Stomach smooth muscle (tissue), 2 donors: ENCODE results near the gene C15orf62.

ENCODE experiments used
- H3K27ac ChIP-seq: one replicate; pipeline ENCODE4 v1.7.0; 2013; ENCODE audit warnings: mild to moderate bottlenecking, low read length, inconsistent platforms
- H3K27me3 ChIP-seq, 2 donors: one replicate each; pipeline ENCODE4 v1.7.0; 2013; ENCODE audit warnings: low read length in 2 of 2; ENCODE audit not compliant: insufficient read depth in 2 of 2, control insufficient read depth in 1 of 2
- H3K36me3 ChIP-seq, 2 donors: one replicate each; pipeline ENCODE4 v1.7.0; 2013; ENCODE audit warnings: low read length in 2 of 2; ENCODE audit not compliant: control insufficient read depth in 2 of 2, insufficient read depth in 2 of 2
- H3K4me1 ChIP-seq: one replicate; pipeline ENCODE4 v1.7.0; 2013; ENCODE audit warnings: low read length; ENCODE audit not compliant: control insufficient read depth, insufficient read depth
- H3K4me3 ChIP-seq, 2 donors: one replicate each; pipeline ENCODE4 v1.7.0; 2013; ENCODE audit warnings: low read length in 2 of 2
- H3K9ac ChIP-seq, 2 donors: one replicate each; pipeline ENCODE4 v1.7.0; 2013; ENCODE audit warnings: low read length in 2 of 2, mild to moderate bottlenecking in 1 of 2
- H3K9me3 ChIP-seq, 2 donors: one replicate each; pipeline ENCODE4 v1.7.0; 2013; ENCODE audit warnings: low read length in 2 of 2; ENCODE audit not compliant: control insufficient read depth in 2 of 2
- donor health status: healthy.
- donor health status: Pancreatic carcinoma.

The C15orf62 gene

GRCh38 chr15:40768521-40769273, 1.1 kb upstream of the C15orf62 start:
- Histone ChIP-seq H3K36me3 (peaks cover 10% of the 10 kb centered on the region in 2 donors), H3K4me3 (no peak overlapping the region), H3K27me3 (no peaks in the 10 kb centered on the region), H3K9me3 (no peaks in the 10 kb centered on the region), H3K4me1 (peaks cover 20% of the 10 kb centered on the region), H3K27ac (no peak overlapping the region), H3K9ac (no peak overlapping the region)

- H3K9ac ChIP-seq = no peak overlapping the region
- no peak overlapping the region for H3K4me3 ChIP-seq
- H3K36me3 ChIP-seq = peaks cover 23 to 25% of the 10 kb centered on the region in 2 donors
- H3K27me3 ChIP-seq = no peaks in the 10 kb centered on the region
- H3K9me3 ChIP-seq = no peaks in the 10 kb centered on the region
- H3K27ac ChIP-seq = no peak overlapping the region
- H3K4me1 ChIP-seq = peaks cover 8% of the 10 kb centered on the region
Observed at GRCh38 chr15:40770147-40770721, 454 bp downstream of the C15orf62 start.

GRCh38 chr15:40771242-40771641, 1.5 kb downstream of the C15orf62 start:
- peaks cover 8% of the 10 kb centered on the region for H3K4me1 ChIP-seq
- peaks cover 32 to 33% of the 10 kb centered on the region in 2 donors for H3K36me3 ChIP-seq
- no peaks in the 10 kb centered on the region for H3K9me3 ChIP-seq
- no peaks in the 10 kb centered on the region for H3K27me3 ChIP-seq
- no peak overlapping the region for H3K4me3 ChIP-seq
- no peak overlapping the region for H3K27ac ChIP-seq
- no peak overlapping the region for H3K9ac ChIP-seq

GRCh38 chr15:40772014-40772413, 2.2 kb downstream of the C15orf62 start:
- H3K4me1 ChIP-seq = peaks cover 8% of the 10 kb centered on the region
- H3K9ac ChIP-seq = no peak overlapping the region
- H3K27me3 ChIP-seq = no peaks in the 10 kb centered on the region
- no peak overlapping the region for H3K27ac ChIP-seq
- H3K9me3 ChIP-seq = no peaks in the 10 kb centered on the region
- H3K4me3 ChIP-seq = no peak overlapping the region
- H3K36me3 ChIP-seq = peaks cover 39 to 40% of the 10 kb centered on the region in 2 donors

GRCh38 chr15:40773496-40773895, 3.7 kb downstream of the C15orf62 start:
- Histone ChIP-seq H3K9me3 (no peaks in the 10 kb centered on the region), H3K27ac (no peak overlapping the region), H3K4me3 (no peak overlapping the region), H3K27me3 (no peaks in the 10 kb centered on the region), H3K4me1 (peaks cover 8% of the 10 kb centered on the region), H3K9ac (no peak overlapping the region), H3K36me3 (peaks cover 41 to 44% of the 10 kb centered on the region in 2 donors)

- Histone ChIP-seq H3K27ac (no peak overlapping the region), H3K4me1 (peaks cover 7% of the 10 kb centered on the region), H3K36me3 (peaks cover 45 to 46% of the 10 kb centered on the region in 2 donors), H3K4me3 (no peak overlapping the region), H3K27me3 (no peaks in the 10 kb centered on the region), H3K9ac (no peak overlapping the region), H3K9me3 (no peaks in the 10 kb centered on the region)
Observed at GRCh38 chr15:40773902-40774301, 4.1 kb downstream of the C15orf62 start.

GRCh38 chr15:40775007-40775406, 5.2 kb downstream of the C15orf62 start:
- H3K4me3 ChIP-seq = no peak overlapping the region
- no peaks in the 10 kb centered on the region for H3K4me1 ChIP-seq
- H3K9me3 ChIP-seq = no peaks in the 10 kb centered on the region
- H3K9ac ChIP-seq = no peak overlapping the region
- no peaks in the 10 kb centered on the region for H3K27me3 ChIP-seq
- H3K27ac ChIP-seq = no peak overlapping the region
- peaks cover 50 to 54% of the 10 kb centered on the region in 2 donors for H3K36me3 ChIP-seq

GRCh38 chr15:40775740-40776536, 6.2 kb downstream of the C15orf62 start:
- Histone ChIP-seq H3K9me3 (no peaks in the 10 kb centered on the region), H3K4me1 (no peaks in the 10 kb centered on the region), H3K9ac (no peak overlapping the region), H3K4me3 (no peak overlapping the region), H3K27me3 (no peaks in the 10 kb centered on the region), H3K36me3 (peaks cover 50 to 54% of the 10 kb centered on the region in 2 donors), H3K27ac (no peak overlapping the region)

- Histone ChIP-seq H3K9ac (no peak overlapping the region), H3K4me3 (no peak overlapping the region), H3K9me3 (no peaks in the 10 kb centered on the region), H3K27me3 (no peaks in the 10 kb centered on the region), H3K36me3 (peaks cover 50 to 51% of the 10 kb centered on the region in 2 donors), H3K4me1 (no peaks in the 10 kb centered on the region), H3K27ac (no peak overlapping the region)
Observed at GRCh38 chr15:40776537-40777141, 6.9 kb downstream of the C15orf62 start.

- H3K4me3 ChIP-seq = no peak overlapping the region
- no peak overlapping the region for H3K27ac ChIP-seq
- H3K9me3 ChIP-seq = no peaks in the 10 kb centered on the region
- H3K9ac ChIP-seq = no peak overlapping the region
- no peaks in the 10 kb centered on the region for H3K27me3 ChIP-seq
- peaks cover 9 to 13% of the 10 kb centered on the region in 2 donors for H3K36me3 ChIP-seq
- peaks cover 11% of the 10 kb centered on the region for H3K4me1 ChIP-seq
Observed at GRCh38 chr15:40782609-40783227, 12.9 kb downstream of the C15orf62 start.
